Pons (tissue), 1 donor: ENCODE results near the gene MAGI1.

Experiments used
- DNase-seq: peaks from one replicate; pipeline ENCODE4 v3.0.0-alpha.2; 2016; ENCODE audit warnings: low spot score

The MAGI1 gene

DNA sequence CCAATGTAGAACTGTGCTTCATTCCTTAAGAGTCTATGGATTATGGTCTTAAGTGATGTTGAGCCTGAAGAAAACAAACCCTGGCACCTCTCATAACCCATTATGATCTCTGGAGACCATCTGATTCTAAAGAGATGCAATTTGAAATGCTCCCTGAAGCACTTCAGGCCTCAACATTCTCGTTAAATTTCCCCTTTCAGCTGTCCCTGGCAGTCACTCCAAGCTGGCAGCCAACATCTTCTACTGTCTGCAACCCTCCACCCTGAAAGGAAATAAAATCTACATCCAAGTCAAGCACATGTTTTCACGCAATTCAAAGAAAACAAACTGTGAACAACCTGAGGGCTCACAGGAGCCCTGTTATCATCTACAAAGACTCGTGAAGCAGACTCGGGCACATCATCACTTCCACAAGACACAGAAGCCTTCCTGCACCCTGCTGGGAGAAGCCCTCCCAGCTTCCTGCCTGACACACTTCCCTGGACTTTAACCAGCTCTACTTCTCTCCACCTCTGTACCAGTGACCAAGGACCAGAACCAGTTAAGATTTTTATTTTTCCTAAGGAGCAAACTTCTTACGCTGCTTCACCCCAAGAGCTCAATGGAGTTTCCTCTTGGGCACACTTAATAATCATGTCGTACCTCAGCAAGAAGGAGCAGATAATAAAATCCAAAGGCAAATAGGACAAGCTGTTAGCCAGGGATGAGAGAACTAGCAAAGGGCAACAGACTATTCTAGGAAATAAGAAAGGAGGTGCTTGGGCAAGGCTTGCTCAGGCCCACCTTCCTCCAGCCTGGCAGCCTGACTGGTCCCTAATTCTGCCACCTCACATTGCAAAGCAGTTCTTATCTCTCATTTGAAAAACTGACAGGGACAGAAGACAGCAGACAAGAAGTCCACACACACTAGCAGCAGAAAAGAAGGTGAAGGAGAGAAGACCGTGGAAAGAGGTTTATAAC is 67.1 kb downstream of the MAGI1 start:
- DNase-seq = no peak

GRCh38 chr3:65968996-65969395 is 69.7 kb downstream of the MAGI1 start:
- no peak for DNase-seq

DNA sequence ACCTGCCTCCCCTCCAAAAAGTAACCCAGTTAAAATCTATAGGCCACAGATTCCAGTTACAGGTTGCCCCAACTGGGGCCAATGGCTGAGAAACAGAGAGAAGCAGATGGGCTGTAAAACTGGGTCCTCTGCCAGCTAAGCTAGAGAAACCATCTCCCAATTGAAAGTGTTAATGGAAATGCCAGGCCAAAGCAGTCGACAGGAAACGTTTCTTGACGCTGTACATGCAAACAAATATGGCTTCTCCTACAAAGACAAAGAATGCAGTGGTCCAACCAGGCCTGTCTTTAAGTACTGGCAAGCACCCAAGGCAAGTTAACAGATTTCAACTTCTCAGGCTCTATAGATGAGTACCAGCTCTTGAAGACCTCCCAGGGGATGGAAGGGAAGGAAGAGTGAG is 71.3 kb downstream of the MAGI1 start:
- no peak for DNase-seq

DNA sequence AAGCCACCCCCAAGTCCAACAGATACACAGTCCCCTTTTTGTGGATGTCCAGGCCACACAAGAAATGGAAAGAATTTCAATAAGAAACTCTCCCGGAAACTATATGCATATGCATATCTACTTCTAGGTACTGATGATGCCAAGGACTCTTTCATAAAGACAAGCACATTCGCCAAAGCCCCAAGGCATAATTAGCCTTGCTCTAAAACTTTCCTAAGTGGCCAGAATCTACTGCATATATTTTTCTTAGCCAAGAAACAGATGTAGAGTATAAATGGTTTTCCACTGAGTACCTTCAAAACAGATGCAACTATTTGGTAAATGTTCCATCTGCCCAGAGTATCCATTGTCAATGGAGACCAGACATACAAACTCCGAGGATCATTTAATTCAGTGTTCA is 73.9 kb downstream of the MAGI1 start:
- no peak for DNase-seq

- no peak for DNase-seq
Measured at GRCh38 chr3:65963787-65964677, 74.7 kb downstream of the MAGI1 start.

- DNase-seq = no peak
Measured at GRCh38 chr3:65961733-65962132, 77.0 kb downstream of the MAGI1 start.

DNA sequence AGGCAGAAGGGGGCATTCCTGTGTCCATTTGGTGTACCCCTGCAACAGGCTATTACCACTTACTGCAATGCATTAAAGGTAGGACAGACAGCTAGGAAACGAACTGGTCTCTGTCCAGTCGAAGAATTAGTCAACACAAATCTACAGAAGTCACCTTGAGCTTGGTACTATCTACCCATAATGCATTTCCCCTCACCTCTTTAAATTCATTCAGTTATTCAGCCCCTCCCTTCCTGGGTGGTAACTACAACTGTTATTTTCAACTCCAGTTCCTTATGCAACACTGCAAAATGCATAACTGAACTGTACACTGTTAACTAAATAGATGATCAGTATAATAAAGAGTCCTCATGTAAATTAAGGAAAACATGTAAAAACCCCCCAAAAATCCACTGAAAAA is 77.6 kb downstream of the MAGI1 start:
- no peak for DNase-seq

GRCh38 chr3:65960087-65960486 is 78.6 kb downstream of the MAGI1 start:
- no peak for DNase-seq

DNA sequence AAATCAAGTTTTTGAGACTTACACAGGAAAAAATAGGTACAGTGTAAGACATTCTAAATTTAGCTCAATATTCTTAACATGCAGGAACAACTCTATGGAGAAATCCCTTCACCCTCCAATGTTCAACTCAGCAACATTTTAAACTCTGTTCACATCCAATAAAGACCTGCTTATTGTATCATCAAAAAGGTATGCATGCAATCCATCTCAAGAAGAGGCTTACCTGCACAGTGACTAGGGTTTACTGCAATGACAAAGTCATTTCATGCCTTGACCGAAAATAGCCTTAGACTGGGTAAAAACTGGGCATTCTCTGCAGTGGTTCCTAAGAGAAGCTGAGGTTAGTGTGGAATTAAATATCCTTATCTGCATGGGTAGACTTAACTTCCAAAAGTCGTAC is 80.5 kb downstream of the MAGI1 start:
- DNase-seq = no peak

- DNase-seq = no peak
Measured at GRCh38 chr3:65955792-65956477, 82.8 kb downstream of the MAGI1 start.

GRCh38 chr3:65953881-65954733 is 84.6 kb downstream of the MAGI1 start:
- DNase-seq = no peak

DNA sequence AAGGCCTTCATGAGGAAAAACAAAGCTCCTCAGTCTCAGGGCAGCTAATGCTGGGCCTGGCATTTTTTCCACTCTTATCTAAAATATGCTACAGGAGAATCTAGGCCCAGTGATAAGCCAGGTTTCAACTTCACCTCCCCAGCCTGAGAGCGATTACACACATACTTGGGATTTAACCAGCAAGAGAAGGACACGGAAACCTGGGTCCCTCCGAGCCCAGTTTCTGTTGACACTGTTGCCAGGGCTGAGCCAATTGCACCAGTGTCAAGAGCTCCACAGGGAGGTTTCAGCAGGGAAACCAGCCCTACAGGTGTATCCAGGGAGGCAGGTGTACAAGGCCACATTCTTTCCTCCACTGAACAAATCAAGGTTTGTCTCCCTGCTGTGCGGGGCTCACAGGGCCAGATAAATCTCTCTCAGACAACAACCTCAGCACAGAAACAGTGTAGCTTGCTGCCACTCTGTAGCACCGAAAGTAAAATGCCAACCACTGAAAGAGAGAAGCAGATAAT is 85.4 kb downstream of the MAGI1 start:
- DNase-seq = peak; percentile 30

DNA sequence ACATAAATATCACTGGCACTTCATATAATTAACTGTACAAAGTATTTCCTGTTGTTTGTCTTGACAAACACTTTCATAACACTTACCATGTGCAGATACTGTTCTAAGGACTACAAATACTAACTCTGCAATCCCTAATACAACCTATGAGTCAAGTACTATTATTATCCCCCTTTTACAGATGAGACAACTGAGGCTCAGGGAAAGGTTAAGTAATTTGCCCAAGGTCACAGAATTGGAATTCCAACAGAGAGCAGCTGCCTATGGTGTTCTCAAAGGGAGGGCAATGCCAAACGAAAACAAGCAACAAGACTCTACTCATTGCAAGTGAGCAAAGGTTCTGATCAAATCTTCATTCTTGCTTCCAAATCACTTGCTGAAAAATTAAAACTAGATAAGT is 85.9 kb downstream of the MAGI1 start:
- DNase-seq = no peak

- DNase-seq = no peak
Measured at GRCh38 chr3:65951836-65952505, 86.7 kb downstream of the MAGI1 start.

GRCh38 chr3:65950340-65951326 is 88.1 kb downstream of the MAGI1 start:
- no peak for DNase-seq

DNA sequence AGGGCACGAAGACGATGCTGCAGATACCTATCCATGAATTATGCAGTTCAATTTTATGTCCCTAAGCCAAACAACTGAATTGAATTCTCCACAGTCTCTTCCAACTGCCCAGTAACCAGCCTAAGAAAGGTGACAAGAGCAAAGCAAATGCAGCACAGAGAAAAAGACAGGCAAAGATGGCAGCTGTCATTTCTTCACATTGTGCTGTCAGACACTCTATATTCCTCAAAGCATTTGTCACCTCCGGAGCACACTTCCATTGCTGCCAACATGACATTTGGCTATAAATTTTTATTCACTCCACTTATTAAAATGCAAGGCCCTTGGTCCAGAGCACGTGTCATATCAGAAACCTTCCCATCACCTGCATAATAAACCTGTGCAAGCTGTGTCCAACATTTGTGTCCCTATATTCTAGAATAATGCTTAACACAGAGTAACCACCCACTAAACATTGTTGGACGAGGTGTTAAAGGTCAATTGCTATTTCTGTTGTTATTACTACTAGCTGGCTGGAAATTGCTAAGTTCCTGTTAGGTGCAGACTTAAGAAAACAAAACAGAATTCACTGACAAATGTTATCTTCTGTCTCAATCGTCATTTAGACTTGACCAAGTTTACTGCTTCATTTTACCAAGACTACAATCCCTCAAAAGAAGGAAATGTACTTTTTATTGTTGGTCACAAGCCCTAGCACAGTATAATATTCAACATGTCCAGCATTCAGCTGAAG is 89.7 kb downstream of the MAGI1 start:
- DNase-seq = no peak

DNA sequence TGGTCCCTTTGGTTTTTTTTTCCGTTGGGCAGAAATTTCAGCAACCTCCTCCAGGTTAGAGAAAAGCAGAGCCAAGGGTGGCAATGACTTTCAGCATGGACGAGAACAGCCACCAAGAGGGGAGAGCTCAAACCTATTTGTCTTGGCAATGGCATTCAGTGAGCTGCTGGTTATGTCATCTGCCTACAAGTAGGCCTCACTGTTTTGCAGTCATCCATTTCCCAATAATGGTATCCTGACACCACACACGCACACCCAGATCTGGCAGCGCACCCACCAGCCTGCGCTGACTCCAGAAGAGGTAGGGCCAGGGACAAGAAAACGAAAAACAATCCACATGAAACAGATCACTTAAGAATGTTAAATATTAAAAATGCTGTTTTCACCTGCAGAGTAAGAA is 92.3 kb downstream of the MAGI1 start:
- DNase-seq = no peak

- no peak for DNase-seq
Measured at GRCh38 chr3:65945953-65946352, 92.8 kb downstream of the MAGI1 start.

- DNase-seq = no peak
Measured at GRCh38 chr3:65945480-65945879, 93.2 kb downstream of the MAGI1 start.
